NCI-H2196 treated with DMSO at 0.1 percent for 48 hours (cell line): ENCODE results near the gene ASB11.
A peak's percentile ranks its signal among the peaks of the same experiment; 100 is the strongest.

Experiments used
- DNase-seq: peaks from one replicate; lab custom pipeline; 2025; ENCODE audit not compliant: unreplicated experiment; lab: John Stamatoyannopoulos, UW

ASB11 gene, protein sequence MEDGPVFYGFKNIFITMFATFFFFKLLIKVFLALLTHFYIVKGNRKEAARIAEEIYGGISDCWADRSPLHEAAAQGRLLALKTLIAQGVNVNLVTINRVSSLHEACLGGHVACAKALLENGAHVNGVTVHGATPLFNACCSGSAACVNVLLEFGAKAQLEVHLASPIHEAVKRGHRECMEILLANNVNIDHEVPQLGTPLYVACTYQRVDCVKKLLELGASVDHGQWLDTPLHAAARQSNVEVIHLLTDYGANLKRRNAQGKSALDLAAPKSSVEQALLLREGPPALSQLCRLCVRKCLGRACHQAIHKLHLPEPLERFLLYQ

DNA sequence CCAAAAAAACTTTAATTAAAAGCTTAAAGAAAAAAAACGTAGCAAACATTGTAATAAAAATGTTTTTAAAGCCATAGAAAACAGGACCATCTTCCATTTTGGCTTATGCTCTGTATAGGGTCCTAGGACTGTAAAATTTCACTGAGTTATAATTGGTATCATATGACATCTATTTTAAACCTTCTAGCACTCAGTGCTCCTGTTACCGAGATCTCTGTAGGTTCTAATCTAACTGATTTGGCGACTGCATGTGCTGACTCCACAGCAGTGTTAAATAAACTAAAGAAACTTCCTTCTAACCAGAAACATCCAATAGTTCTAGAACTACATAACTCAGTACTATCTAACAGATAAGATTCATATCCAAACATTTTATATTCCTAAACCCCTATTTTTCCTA, at the start of gene ASB11:
Gene ASB11 (minus strand): TSS at position 132 of the 400 bp plus-strand sequence. CDS start 35 bp downstream, at position 97.
- no peak for DNase-seq

DNA sequence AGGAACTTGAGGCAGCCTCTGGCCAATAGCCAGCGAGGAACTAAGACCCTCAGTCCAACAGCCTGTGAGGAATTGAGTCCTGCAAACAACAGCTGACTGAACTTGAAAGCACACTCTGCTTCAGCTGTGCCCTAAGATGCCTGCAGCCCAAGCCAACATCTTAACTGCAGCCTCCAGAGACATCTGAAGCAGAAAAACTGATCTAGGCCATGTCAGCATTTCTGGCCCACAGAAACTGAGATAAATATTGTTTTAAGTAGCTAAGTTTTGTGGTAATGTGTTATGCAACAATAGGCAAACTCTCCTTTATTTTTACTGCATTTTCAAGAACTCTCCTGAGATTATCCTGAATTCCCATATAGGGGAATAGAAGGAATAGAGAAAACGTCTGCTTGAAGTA, 44.3 kb upstream of the ASB11 start:
- DNase-seq, result no peak

DNA sequence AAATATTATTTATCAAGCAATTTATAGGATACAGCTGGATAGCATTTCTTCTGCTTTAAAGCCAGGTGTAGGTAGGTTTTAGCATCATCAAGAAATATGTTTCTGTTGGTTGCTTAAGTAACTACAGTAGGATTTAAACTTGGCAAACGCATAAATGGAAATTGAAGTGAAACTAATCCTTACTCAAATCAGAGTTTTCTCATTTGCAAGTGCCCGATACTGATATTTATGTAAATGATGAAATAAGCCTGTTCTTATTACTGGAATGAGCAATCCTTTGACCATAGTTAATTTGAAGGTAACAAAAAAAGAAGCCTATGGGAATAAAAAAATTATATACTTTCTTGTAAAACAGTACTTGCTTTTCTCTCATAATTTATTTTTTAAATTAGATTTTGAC, 43.1 kb upstream of the ASB11 start:
- DNase-seq, result no peak

DNA sequence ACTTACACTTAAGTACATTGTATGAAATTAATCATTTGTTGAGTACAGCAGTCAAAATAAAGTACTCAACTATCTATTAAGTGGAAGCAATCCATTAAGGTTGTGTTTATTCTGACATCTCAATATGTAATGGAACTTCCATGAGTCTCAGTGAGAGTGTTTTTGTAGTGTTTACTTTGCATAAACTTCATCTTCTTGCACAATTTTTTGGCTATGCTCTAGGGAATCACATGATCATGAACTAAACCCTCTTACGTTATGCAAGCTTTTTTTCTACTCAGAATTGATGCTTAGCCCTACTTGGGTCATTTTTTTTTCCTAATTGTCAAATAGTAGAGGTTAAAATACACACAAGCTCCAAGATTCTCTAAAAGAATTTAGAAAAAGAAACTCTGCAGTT, 41.0 kb upstream of the ASB11 start:
- no peak for DNase-seq

DNA sequence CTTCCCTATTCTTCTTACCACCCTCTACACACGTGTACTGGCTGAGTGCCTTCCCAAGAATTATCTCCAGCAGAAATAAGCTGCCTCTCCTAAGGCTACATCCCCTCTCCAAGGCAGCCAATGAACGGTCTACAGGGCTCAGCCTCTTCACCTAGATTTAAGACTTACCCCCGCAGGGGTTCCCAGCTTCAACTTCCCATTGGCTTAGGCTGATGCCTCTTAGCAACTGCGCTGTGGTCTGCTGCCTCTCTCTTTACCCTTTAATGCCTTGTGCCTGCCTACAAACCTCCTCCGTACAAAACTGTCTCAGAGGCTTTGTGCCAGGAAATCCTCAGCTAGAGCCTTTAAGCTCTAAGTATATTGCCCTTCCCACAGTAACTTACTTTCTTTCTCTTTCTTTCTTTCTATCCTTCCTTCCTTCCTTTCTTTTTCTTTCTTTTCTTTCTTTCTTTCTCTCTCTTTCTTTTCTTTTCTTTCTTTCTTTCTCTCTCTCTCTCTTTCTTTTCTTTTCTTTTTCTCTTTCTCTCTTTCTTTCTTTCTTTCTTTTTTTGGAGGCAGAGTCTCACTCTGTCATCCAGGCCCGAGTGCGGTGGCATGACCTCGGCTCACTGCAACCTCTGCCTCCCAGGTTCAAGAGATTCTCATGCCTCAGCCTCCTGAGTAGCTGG, 35.0 kb upstream of the ASB11 start:
- DNase-seq, result no peak

DNA sequence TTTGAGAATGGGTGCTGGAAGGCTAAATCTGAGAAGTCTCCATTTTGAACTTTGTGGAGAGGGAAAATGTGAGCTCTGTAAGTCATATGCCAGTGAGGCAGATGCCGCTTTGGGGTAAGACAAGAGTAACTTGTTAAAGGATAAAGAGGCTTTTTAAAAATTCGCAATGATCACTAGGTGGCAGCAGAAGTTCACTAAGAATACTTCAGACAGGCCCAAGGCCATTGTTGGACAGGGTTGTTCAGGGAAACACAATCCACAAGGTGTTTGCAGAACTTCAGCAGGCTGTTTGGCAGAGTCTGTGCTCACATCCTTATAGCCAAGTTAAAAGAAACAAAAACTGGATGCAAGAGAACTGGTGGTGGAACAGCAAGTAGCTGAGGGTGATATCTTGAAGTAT, 33.6 kb upstream of the ASB11 start:
- peak; percentile 19 for DNase-seq

DNA sequence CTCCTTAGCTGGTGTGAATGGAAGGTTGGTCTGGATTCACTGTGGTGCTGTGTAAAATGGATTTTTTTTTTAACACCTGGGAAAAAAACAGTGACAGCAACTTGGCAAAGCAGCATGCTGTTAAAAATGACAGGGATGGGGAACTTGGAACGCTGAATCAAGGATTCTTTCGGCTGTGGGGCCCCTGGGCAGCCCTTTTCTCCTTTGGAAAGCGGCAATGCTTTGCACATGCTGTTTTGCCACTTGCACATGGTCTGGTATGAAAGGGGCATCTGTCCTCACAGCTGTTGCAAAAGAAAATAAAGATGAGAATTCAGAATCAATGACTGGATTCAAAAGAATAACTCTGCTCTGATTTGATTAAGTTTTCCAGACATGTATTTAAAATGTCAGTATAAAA, 30.5 kb upstream of the ASB11 start:
- no peak for DNase-seq

DNA sequence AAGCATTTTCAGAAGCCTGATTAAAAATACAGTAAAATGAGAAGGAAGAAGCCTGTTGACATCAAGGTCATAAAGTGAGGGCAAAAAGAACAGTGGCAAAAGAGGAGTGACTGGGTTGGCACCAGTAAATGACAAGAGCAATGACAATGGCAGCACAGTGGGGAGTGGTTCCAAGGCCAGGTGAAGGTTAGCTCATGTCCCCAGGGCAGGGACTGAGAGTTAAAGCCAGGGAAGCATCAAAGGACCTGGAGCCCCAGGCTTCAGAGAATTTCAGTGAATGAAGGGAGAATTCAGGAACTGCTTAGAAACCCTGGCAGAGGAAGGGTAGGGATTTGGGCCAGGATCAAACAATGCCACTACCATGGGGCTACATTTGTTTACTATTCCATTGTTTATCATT, 28.7 kb upstream of the ASB11 start:
- DNase-seq, result no peak

DNA sequence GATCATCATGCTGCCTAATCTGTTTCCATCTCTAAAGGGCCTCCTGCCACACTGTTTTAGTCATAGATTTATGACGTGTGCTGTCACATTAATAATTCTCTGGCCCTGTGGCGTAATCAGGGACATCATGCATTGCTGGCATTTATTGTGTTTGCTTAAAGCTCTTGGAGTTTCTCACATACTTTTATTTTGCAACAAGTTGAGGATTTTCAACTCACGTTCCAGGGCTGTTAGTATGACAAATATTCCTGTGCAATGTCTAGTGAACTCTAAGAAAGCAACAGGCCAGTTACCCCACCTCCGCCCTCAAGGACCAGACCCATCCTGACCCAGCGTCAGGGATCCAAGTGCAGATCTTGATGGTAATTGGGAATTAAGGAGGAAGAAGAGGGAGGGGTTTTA, 27.6 kb upstream of the ASB11 start:
- no peak for DNase-seq

DNA sequence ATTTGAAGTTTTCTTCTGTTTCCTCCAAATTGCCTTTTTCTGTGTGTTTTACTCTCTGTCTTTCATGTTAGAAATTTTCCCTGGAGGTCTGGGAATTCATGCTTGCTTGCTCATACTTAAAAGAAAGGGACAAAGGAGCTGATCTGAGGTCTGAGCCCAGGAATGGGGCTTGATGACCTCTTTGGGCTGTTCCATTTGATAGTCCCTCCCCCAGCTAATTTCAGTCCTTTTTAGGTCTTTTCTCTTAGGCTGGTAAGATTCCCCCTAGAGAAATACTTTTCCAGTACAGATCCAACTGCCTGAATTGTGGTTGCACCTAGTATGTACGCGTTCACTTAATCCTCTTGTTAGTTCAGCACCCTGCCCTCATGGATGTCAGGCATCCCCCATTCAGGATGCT, 25.4 kb upstream of the ASB11 start:
- DNase-seq, result no peak

DNA sequence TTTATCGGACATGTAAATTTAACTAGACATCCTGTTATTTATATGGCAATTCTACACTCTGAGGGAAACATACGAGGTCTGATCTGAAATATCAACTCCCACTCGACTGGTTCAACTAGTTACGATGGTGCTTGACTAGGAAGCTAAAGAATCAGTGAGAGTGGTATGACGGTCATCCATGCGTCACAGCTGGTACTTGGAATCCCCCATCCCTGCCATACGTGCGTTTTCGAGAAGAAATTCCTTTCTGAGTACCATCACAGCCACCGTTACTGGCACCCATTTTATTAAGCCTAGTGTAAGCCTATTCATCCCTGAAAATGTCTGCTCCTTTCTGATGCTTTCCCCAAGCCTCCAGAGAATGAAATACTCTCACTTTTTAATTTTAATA, 20.6 kb upstream of the ASB11 start:
- DNase-seq, result peak; percentile 18

DNA sequence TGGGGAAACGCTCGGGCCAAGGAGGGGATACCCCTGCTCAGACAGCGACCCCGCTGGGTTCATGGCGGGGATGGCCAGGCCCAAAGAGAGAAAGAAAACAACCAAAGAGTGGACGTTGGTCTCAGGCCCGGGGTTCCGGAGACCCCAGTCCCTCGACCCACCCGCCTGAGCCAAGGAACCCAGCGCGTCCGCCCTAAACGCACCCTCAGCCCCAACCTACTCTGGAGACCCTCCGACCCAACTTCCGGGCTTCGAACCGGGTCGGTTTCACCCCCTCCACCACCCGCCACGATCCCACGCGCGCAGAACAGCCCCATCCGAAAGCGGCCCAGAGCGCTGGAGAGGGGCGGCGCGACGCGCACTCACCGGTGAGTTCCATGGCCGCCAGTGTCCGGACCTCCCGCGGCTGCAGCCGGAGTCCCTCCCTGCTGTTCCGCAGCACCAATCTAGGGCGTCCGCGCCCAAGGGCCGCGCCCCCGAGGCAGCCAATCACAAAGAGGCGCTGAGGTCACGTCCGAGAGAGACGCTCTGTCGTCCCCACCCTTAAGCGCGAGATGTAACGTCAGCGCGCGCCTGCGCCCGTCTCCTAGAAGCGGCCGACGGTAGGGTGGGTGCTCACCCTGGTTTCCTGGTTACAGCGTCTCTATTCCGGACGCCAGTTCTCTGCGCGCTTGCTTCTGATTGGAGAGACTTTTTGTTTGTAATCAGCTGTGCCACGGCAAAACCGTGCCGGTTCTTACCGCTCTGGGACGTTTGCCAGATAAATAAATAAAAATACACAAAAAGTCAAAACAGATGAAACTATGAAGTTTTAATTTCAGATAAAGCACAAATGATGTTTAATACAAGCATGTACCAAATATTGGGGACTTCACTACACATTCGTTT, 19.9 kb upstream of the ASB11 start, which contains the start of gene PIGA:
Gene PIGA (minus strand): TSS at position 389 of the 888 bp plus-strand sequence. CDS start 3,593 bp downstream, outside the sequence.
- peak; percentile 86 for DNase-seq

DNA sequence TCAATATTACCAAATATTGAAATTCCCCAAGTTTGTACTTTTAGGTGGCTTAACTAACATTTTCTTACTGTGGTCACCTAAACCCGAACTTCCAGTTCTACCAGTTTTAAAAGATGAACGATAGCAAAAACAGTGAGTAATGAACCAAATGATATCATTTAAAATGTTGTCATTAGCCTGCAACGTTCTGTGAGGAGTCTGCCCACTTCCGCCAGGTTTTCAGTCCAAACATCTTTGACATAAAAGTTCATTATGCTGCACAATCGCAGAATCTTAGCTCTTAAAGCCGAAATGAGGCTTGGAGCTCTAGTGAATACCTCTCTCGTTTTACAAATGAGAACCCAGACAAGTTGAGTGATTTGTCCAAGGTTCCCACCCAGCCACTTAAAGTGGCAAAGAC, 19.1 kb upstream of the ASB11 start:
- DNase-seq, result no peak

DNA sequence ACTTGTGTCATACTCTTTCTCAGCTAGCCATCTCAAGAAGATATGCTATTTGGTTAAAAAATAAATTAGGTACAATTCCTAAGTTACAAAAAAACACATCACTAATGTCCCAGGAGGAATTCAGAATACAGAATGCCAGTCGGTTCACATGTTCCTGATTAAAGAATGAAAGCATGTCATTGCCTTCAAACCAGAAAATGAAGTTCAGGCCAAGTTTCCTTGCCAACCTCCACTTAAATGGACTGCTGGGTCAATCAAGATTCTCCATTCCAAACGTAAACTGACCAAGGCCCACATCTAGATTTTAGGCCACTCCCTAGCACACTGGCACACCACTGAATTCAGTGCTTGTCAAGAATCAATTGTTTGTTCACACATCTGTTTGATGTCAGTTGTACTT, 13.4 kb upstream of the ASB11 start:
- no peak for DNase-seq

DNA sequence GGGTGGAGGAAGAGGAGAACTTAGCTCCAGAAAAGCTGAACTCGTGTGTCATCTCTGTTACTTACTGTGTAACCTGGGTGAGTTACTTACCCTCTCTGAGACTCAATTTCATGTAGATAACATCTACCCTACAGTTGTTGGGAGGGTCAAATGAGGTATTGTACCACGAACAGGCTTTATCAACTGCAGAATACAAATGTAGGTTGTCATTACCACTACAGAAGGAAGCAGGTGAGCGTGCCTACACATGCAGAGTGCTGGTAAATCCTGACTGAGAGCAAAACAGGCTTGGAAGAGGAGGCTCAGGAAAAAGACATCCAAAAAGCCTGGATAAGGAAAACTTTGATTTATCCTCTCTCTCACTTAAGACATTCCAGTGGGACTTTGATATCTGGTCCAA, 12.7 kb upstream of the ASB11 start:
- DNase-seq, result no peak

DNA sequence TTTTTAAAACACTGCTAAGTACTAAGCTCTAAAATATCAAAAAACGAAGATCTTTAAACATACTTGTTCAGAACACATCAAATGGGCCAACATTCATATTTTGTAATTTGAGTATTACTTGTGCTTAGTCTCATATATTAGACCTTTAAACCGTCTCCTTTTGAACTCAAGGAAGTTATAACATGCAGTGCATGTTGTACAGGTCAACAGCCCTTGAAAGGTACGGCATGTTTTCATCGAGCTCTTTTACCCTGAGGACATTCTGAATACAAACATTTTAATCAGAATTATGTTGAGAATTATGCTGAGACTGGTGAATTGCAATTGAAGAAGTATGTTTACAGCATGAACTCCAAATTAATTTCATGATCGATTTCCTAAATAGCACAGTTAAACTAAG, 7.0 kb upstream of the ASB11 start:
- DNase-seq, result no peak

DNA sequence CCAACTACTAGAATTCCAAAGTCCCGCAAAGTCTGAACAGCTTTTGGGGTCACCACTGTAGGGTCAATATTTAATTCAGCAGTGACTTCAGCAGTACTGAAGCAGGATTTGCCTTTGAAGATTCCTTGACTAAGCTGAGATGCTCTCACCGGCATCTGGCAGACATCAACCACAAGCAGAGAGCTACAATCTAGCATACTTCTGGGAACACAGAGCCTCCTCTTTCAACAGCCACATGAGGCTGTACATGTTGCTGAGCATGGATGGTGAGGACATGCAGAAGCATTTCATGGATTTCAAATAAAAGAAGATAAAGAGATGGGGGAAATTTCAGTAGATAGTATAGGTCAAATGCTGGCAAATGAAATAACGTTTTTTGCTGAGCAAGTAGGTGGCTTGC, 6.6 kb upstream of the ASB11 start:
- no peak for DNase-seq

DNA sequence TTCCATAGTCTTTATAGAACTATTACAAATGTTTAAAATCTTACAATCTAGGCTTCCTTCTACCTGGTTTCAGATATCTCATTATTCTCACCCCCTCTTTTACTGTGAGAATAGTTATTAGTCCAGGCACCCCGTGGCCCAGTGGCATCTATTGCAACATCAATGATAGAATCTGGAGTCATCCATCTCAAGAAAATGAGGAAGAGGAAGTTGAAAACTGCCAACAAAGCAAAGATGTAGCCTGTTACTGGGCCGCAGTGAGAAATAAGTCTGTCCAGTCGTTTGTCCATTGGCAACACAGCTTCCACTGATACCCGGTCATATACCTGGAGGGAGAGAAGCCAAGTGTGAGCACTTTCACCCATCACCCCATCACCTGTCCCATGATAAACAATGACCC, 6.0 kb upstream of the ASB11 start:
- DNase-seq, result no peak

DNA sequence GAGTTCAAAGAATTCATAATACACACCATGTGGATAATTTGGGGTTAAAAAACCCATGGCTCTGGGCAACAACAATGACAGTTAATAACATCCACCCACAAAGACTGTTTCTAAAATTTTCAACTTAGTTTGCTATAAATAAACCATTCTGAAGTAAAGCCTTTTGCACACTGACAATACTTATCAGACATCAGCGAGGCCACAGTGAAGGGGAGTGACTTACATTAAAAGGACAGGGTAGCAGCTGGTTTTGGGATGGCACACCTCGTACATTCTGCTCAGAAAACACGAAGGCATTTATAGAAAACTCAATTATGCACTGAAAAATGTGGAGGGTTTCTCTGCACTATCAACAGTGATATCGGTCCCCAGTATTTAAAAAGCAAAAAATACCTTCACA, 4.9 kb upstream of the ASB11 start:
- DNase-seq, result no peak

DNA sequence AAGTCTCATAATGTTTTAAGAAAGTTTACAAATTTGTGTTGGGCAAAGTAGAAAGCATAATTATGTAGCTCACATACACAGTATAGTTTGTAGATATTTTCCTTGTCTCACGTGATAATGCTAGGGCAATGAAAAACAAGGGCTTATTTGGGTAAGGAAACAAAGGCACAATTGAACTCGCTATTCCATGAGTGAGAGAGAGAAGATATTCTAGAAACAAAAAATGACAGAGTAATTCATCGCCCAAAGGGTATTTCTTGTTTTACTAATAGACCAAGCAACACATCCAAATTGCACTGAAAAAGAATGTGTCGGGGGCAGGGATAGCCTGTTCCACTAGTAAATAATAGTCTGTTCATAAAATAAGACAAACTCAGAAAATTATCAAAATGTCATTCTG, 3.6 kb upstream of the ASB11 start:
- DNase-seq, result no peak

DNA sequence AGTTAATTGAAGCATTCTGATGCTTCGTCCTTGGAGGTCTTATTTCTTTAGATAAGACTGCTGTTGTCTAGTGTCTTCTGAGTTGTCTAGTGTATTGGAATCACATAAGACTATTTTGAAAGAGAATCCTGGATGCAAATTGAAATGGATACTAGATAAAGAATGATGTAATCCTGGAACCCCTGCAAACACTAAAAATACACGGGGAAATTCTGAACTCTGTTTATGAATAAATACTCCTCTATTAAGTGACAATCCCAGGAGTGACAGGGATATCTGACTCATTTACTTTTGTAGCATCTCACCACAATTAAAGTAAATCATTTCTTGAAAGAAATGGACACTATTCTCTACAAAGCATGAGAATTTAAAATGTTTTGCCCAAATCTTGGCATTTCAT, 968 bp downstream of the ASB11 start:
- no peak for DNase-seq

DNA sequence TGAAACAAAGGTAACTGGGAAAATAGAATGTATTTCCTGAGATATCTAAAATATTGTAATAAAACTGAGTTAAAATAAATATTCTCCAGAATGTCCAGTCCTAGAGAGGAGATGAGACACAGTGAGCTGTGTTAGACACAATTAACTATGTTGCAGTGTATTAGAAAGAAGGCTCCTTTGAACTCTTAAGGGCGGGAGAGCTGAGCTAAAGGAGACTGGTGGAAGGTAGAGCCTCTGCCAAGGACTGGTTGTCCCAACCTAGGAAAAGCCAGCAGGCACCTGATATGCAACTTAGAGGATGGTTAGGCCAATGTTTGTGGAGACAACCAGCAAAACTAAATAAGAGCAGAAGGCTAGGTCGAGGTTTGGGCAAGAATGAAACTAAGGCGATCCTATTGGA, 4.3 kb downstream of the ASB11 start:
- no peak for DNase-seq
